ENCODE data around the gene EEPD1. TPM values are rescaled to one million over a fixed set of nuclear protein-coding genes. Genes with fewer than 3 reads are reported as not detected.

EEPD1 gene
- total RNA-seq, 1 donor from 2014 or later = 5.4 TPM

DNA sequence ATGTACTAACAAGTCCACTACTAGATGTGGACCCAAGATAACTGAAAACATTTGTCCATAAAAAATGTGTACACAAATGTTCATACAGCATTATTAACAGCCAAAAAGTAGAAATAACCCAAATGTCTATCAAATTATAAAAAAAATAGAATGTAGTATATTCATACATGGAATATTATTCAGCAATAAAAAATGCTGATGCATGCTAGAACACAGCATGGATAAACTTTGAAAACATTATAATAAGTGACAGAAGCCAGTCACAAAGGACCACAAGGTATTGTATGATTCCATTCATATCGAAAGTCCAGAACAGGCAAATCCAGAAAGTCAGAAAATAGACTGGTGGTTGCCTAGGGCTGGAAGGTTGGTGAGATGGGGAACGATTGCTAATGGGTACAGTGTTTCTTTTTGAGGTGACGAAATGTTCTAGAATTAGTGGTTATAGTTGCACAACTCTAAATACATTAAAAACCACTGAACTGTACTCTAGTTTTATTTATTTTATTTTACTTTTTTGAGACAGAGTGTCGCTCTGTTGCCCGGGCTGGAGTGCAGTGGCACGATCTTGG lies 193.3 kb downstream of the EEPD1 start:
- no peak overlapping the region for H3K4me3 ChIP-seq (ENCODE audit: insufficient read depth, low read depth, low read length)
- TF ChIP-seq CTCF (IDR thresholded peaks at IDR 0.05; ENCODE audit: insufficient read depth, low read depth, low read length) (no peak), EZH2 (IDR thresholded peaks at IDR 0.05; ENCODE audit: insufficient read depth, low read length) (no peak)
- H3K9me3 Mint-ChIP-seq (ENCODE audit: unreplicated experiment) = peaks cover 2% of the 10 kb centered on the region
- H3K9me3 ChIP-seq (ENCODE audit: insufficient read depth, low read depth, low read length) = no peaks in the 10 kb centered on the region
- no peaks in the 10 kb centered on the region for H3K4me1 ChIP-seq (ENCODE audit: insufficient read depth, low read length)
- no peak overlapping the region for H3K27ac ChIP-seq (ENCODE audit: low read depth, low read length)
- H3K27me3 Mint-ChIP-seq (ENCODE audit: low read depth, unreplicated experiment) = no peaks in the 10 kb centered on the region
- no peak overlapping the region for H3K4me3 Mint-ChIP-seq (ENCODE audit: unreplicated experiment)
- H2AFZ ChIP-seq (ENCODE audit: low read depth, low read length) = no peak overlapping the region
- H3K27me3 ChIP-seq (ENCODE audit: insufficient read depth, low read length) = no peaks in the 10 kb centered on the region
- peaks cover 7% of the 10 kb centered on the region for H3K4me1 Mint-ChIP-seq (ENCODE audit: low read depth, unreplicated experiment)
- H4K20me1 ChIP-seq (ENCODE audit: insufficient read depth, low read length) = no peaks in the 10 kb centered on the region
- no peaks in the 10 kb centered on the region for H3K79me2 ChIP-seq (ENCODE audit: insufficient read depth, low read length)
- no peak for DNase-seq (ENCODE audit: low read depth)
- H3K4me2 ChIP-seq (ENCODE audit: low read length) = no peak overlapping the region
- no peak overlapping the region for H3K27ac Mint-ChIP-seq (ENCODE audit: unreplicated experiment)
- no peaks in the 10 kb centered on the region for H3K36me3 ChIP-seq (ENCODE audit: insufficient read depth, low read length)
- no peaks in the 10 kb centered on the region for H3K36me3 Mint-ChIP-seq (ENCODE audit: low read depth, unreplicated experiment)
- no peak overlapping the region for H3K9ac ChIP-seq (ENCODE audit: low read length)
- no peak for FAIRE-seq

GRCh38 chr7:36348256-36348655 lies 195.2 kb downstream of the EEPD1 start:
- Histone ChIP-seq H3K27me3 (ENCODE audit: insufficient read depth, low read length) (no peaks in the 10 kb centered on the region), H3K27ac (ENCODE audit: low read depth, low read length) (no peak overlapping the region), H3K4me1 (ENCODE audit: insufficient read depth, low read length) (no peaks in the 10 kb centered on the region), H3K36me3 (ENCODE audit: insufficient read depth, low read length) (no peaks in the 10 kb centered on the region), H3K4me3 (ENCODE audit: insufficient read depth, low read depth, low read length) (no peak overlapping the region), H3K9ac (ENCODE audit: low read length) (no peak overlapping the region), H3K4me2 (ENCODE audit: low read length) (peak overlapping the region; percentile 16), H4K20me1 (ENCODE audit: insufficient read depth, low read length) (no peaks in the 10 kb centered on the region), H2AFZ (ENCODE audit: low read depth, low read length) (no peak overlapping the region), H3K79me2 (ENCODE audit: insufficient read depth, low read length) (no peaks in the 10 kb centered on the region), H3K9me3 (ENCODE audit: insufficient read depth, low read depth, low read length) (no peaks in the 10 kb centered on the region)
- TF ChIP-seq CTCF (IDR thresholded peaks at IDR 0.05; ENCODE audit: insufficient read depth, low read depth, low read length) = no peak
- TF ChIP-seq EZH2 (IDR thresholded peaks at IDR 0.05; ENCODE audit: insufficient read depth, low read length) = no peak
- DNase-seq (ENCODE audit: low read depth) (peak; percentile 35), FAIRE-seq (no peak)
- Mint-ChIP-seq H3K27ac (ENCODE audit: unreplicated experiment) (no peak overlapping the region), H3K36me3 (ENCODE audit: low read depth, unreplicated experiment) (no peaks in the 10 kb centered on the region), H3K4me1 (ENCODE audit: low read depth, unreplicated experiment) (peaks cover 7% of the 10 kb centered on the region), H3K9me3 (ENCODE audit: unreplicated experiment) (no peaks in the 10 kb centered on the region), H3K4me3 (ENCODE audit: unreplicated experiment) (no peak overlapping the region), H3K27me3 (ENCODE audit: low read depth, unreplicated experiment) (no peaks in the 10 kb centered on the region)

DNA sequence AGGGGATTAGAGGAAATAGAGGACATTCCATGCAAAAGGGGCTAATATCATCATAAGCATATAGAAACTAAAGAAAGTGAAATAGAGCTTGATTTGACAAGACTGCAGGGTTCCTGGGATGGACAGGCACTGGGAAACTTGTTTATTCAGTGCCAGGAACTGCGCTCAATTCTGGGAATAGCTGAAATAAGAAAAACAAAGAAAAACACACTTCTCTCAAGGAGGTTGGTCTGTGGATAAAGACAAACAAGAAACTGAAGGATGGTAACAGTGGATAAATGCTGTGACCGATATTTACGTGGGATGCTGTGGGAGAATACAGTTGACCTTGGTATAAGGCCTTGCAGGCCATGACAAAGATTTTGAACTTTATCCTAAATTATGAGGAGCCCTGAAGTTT lies 195.7 kb downstream of the EEPD1 start:
- H3K9me3 Mint-ChIP-seq (ENCODE audit: unreplicated experiment) = no peaks in the 10 kb centered on the region
- no peak overlapping the region for H3K4me3 ChIP-seq (ENCODE audit: insufficient read depth, low read depth, low read length)
- H3K9ac ChIP-seq (ENCODE audit: low read length) = no peak overlapping the region
- DNase-seq (ENCODE audit: low read depth) (no peak), FAIRE-seq (no peak)
- H3K27me3 Mint-ChIP-seq (ENCODE audit: low read depth, unreplicated experiment) = no peaks in the 10 kb centered on the region
- no peaks in the 10 kb centered on the region for H3K4me1 ChIP-seq (ENCODE audit: insufficient read depth, low read length)
- H2AFZ ChIP-seq (ENCODE audit: low read depth, low read length) = no peak overlapping the region
- no peaks in the 10 kb centered on the region for H3K79me2 ChIP-seq (ENCODE audit: insufficient read depth, low read length)
- no peak overlapping the region for H3K27ac ChIP-seq (ENCODE audit: low read depth, low read length)
- H3K9me3 ChIP-seq (ENCODE audit: insufficient read depth, low read depth, low read length) = no peaks in the 10 kb centered on the region
- H3K36me3 ChIP-seq (ENCODE audit: insufficient read depth, low read length) = no peaks in the 10 kb centered on the region
- H4K20me1 ChIP-seq (ENCODE audit: insufficient read depth, low read length) = no peaks in the 10 kb centered on the region
- no peak overlapping the region for H3K4me3 Mint-ChIP-seq (ENCODE audit: unreplicated experiment)
- H3K4me1 Mint-ChIP-seq (ENCODE audit: low read depth, unreplicated experiment) = peaks cover 7% of the 10 kb centered on the region
- H3K4me2 ChIP-seq (ENCODE audit: low read length) = peak overlapping the region; percentile 16
- H3K36me3 Mint-ChIP-seq (ENCODE audit: low read depth, unreplicated experiment) = no peaks in the 10 kb centered on the region
- H3K27ac Mint-ChIP-seq (ENCODE audit: unreplicated experiment) = no peak overlapping the region
- no peak for TF ChIP-seq EZH2 (IDR thresholded peaks at IDR 0.05; ENCODE audit: insufficient read depth, low read length)
- TF ChIP-seq CTCF (IDR thresholded peaks at IDR 0.05; ENCODE audit: insufficient read depth, low read depth, low read length) = no peak
- no peaks in the 10 kb centered on the region for H3K27me3 ChIP-seq (ENCODE audit: insufficient read depth, low read length)

Measured in astrocyte (in vitro differentiated cells and primary cell).